Activated T-helper 2 cell treated with anti-CD3 and anti-CD28 coated beads, Interferon-gamma antibody, Interleukin-2, Interleukin-4, amounts not matched to agents 10 μg/mL and 5 μg/mL and 100 μg/mL, durations not matched to agents 14 hours and 24 hours and 36 hours (primary cell): Measurements from ENCODE around the gene PGAP6. TPM values are rescaled to one million over a fixed set of nuclear protein-coding genes. Genes with fewer than 3 reads are reported as not detected.
A peak's percentile ranks its signal among the peaks of the same experiment; 100 is the strongest.
"Not testable (repeated sequence)": the region's sequence is repeated elsewhere in the genome, so short reads cannot be mapped to it uniquely, and the experiment has no call there.

Experiments used
- DNase-seq: peaks from one replicate; pipeline ENCODE4 v3.0.0; 2021; ENCODE audit warnings: low spot score
- H3K27ac Mint-ChIP-seq: one replicate; pipeline ENCODE4 v1.8.0; 2021; ENCODE audit warnings: mixed read lengths
- H3K27me3 Mint-ChIP-seq: one replicate; pipeline ENCODE4 v1.8.0; 2021; ENCODE audit warnings: low read depth, mixed read lengths
- H3K36me3 Mint-ChIP-seq: one replicate; pipeline ENCODE4 v1.8.0; 2021; ENCODE audit warnings: low read depth, mixed read lengths
- H3K4me1 Mint-ChIP-seq: one replicate; pipeline ENCODE4 v1.8.0; 2021; ENCODE audit warnings: low read depth, mixed read lengths
- H3K4me3 Mint-ChIP-seq: one replicate; pipeline ENCODE4 v1.8.0; 2021; ENCODE audit warnings: low read depth, mild to moderate bottlenecking, moderate library complexity, mixed read lengths
- H3K9me3 Mint-ChIP-seq: one replicate; pipeline ENCODE4 v1.8.0; 2021; ENCODE audit warnings: mixed read lengths
- intact Hi-C: fragments of 100-400 bp; cut with micrococcal nuclease; formaldehyde crosslinking; loops from one replicate; pipeline ENCODE4 v1.15.1; 2023
- total RNA-seq: library from RNA; stranded (reverse); gene quantifications from 2 replicates; pipeline ENCODE4 v1.2.3, GENCODE V29; 2022

PGAP6 gene
- total RNA-seq, 1 donor from 2014 or later, result 34.3 TPM

GRCh38 chr16:341095-341973, 40.4 kb downstream of the PGAP6 start:
- intact Hi-C loops, result not testable (repeated sequence)

GRCh38 chr16:340370-341091, 41.2 kb downstream of the PGAP6 start:
- Mint-ChIP-seq H3K27me3 (no peaks in the 10 kb centered on the region), H3K27ac (no peak overlapping the region), H3K36me3 (peaks cover 36% of the 10 kb centered on the region), H3K4me3 (no peak overlapping the region), H3K4me1 (peaks cover 31% of the 10 kb centered on the region), H3K9me3 (no peaks in the 10 kb centered on the region)
- no peak for DNase-seq
- intact Hi-C loops, result no loop called here

More at GRCh38 chr16:341095-341973, 40.4 kb downstream of the PGAP6 start:
- H3K9me3 Mint-ChIP-seq, H3K27me3 Mint-ChIP-seq, H3K27ac Mint-ChIP-seq, H3K4me3 Mint-ChIP-seq, DNase-seq: not testable (repeated sequence)
- peaks cover 26% of the 10 kb centered on the region for H3K4me1 Mint-ChIP-seq
- peaks cover 43% of the 10 kb centered on the region for H3K36me3 Mint-ChIP-seq

GRCh38 chr16:339680-340079, 42.1 kb downstream of the PGAP6 start:
- no peak for DNase-seq

GRCh38 chr16:337975-338575, 43.7 kb downstream of the PGAP6 start:
- Mint-ChIP-seq H3K4me1 (peaks cover 38% of the 10 kb centered on the region), H3K9me3 (no peaks in the 10 kb centered on the region), H3K36me3 (peaks cover 25% of the 10 kb centered on the region), H3K27ac (no peak overlapping the region), H3K4me3 (no peak overlapping the region), H3K27me3 (no peaks in the 10 kb centered on the region)
- intact Hi-C loops, result no loop called here
- DNase-seq, result no peak

More at GRCh38 chr16:339680-340079, 42.1 kb downstream of the PGAP6 start:
- Mint-ChIP-seq H3K36me3 (peaks cover 28% of the 10 kb centered on the region), H3K4me1 (peaks cover 36% of the 10 kb centered on the region), H3K27ac (no peak overlapping the region), H3K9me3 (no peaks in the 10 kb centered on the region), H3K4me3 (peak overlapping the region; percentile 7), H3K27me3 (no peaks in the 10 kb centered on the region)
- intact Hi-C loops, result no loop called here

- Mint-ChIP-seq H3K4me1 (peaks cover 32% of the 10 kb centered on the region), H3K27me3 (no peaks in the 10 kb centered on the region), H3K4me3 (no peak overlapping the region), H3K27ac (no peak overlapping the region), H3K9me3 (no peaks in the 10 kb centered on the region), H3K36me3 (peaks cover 18% of the 10 kb centered on the region)
- DNase-seq, result no peak
- intact Hi-C loops, result no loop called here
Observed at GRCh38 chr16:337437-337836, 44.3 kb downstream of the PGAP6 start.

GRCh38 chr16:336269-336668, 45.5 kb downstream of the PGAP6 start:
- H3K36me3 Mint-ChIP-seq, result peaks cover 9% of the 10 kb centered on the region
- H3K4me1 Mint-ChIP-seq, result peaks cover 29% of the 10 kb centered on the region
- intact Hi-C loops, result no loop called here
- no peaks in the 10 kb centered on the region for H3K27me3 Mint-ChIP-seq
- no peak overlapping the region for H3K27ac Mint-ChIP-seq
- no peaks in the 10 kb centered on the region for H3K9me3 Mint-ChIP-seq
- no peak for DNase-seq
- no peak overlapping the region for H3K4me3 Mint-ChIP-seq

- intact Hi-C loops, H3K4me3 Mint-ChIP-seq, DNase-seq, H3K27ac Mint-ChIP-seq, H3K27me3 Mint-ChIP-seq, H3K36me3 Mint-ChIP-seq, H3K9me3 Mint-ChIP-seq: not testable (repeated sequence)
- peaks cover 29% of the 10 kb centered on the region for H3K4me1 Mint-ChIP-seq
Observed at GRCh38 chr16:334861-335632, 46.7 kb downstream of the PGAP6 start.

GRCh38 chr16:334164-334832, 47.5 kb downstream of the PGAP6 start:
- H3K4me3 Mint-ChIP-seq, H3K9me3 Mint-ChIP-seq, H3K27me3 Mint-ChIP-seq, intact Hi-C loops, H3K27ac Mint-ChIP-seq, DNase-seq, H3K36me3 Mint-ChIP-seq: not testable (repeated sequence)
- peaks cover 23% of the 10 kb centered on the region for H3K4me1 Mint-ChIP-seq

GRCh38 chr16:333406-334094, 48.2 kb downstream of the PGAP6 start:
- H3K4me1 Mint-ChIP-seq, result peaks cover 22% of the 10 kb centered on the region

GRCh38 chr16:331181-331814, 50.5 kb downstream of the PGAP6 start:
- H3K27me3 Mint-ChIP-seq, H3K9me3 Mint-ChIP-seq, H3K36me3 Mint-ChIP-seq, H3K4me3 Mint-ChIP-seq, H3K27ac Mint-ChIP-seq, intact Hi-C loops, DNase-seq: not testable (repeated sequence)
- peaks cover 29% of the 10 kb centered on the region for H3K4me1 Mint-ChIP-seq

More at GRCh38 chr16:333406-334094, 48.2 kb downstream of the PGAP6 start:
- H3K27ac Mint-ChIP-seq, result no peak overlapping the region
- H3K4me3 Mint-ChIP-seq, result no peak overlapping the region
- no peaks in the 10 kb centered on the region for H3K9me3 Mint-ChIP-seq
- no peaks in the 10 kb centered on the region for H3K27me3 Mint-ChIP-seq
- intact Hi-C loops, result no loop called here
- peaks cover 7% of the 10 kb centered on the region for H3K36me3 Mint-ChIP-seq
- no peak for DNase-seq

- intact Hi-C loops, result no loop called here
- Mint-ChIP-seq H3K4me1 (peaks cover 27% of the 10 kb centered on the region), H3K27me3 (no peaks in the 10 kb centered on the region), H3K36me3 (peaks cover 7% of the 10 kb centered on the region), H3K4me3 (no peak overlapping the region), H3K27ac (no peak overlapping the region), H3K9me3 (no peaks in the 10 kb centered on the region)
- DNase-seq, result no peak
Observed at GRCh38 chr16:330741-331140, 51.0 kb downstream of the PGAP6 start.
